GM21529 (cell line): Measurements from ENCODE around the gene TBC1D1.
A peak's percentile ranks its signal among the peaks of the same experiment; 100 is the strongest.

Source experiments
- ATAC-seq: cut with Tn5 transposase; IDR thresholded peaks from one replicate; pipeline ENCODE4 v1.9.1; 2021; ENCODE audit not compliant: unreplicated experiment

Gene TBC1D1

DNA sequence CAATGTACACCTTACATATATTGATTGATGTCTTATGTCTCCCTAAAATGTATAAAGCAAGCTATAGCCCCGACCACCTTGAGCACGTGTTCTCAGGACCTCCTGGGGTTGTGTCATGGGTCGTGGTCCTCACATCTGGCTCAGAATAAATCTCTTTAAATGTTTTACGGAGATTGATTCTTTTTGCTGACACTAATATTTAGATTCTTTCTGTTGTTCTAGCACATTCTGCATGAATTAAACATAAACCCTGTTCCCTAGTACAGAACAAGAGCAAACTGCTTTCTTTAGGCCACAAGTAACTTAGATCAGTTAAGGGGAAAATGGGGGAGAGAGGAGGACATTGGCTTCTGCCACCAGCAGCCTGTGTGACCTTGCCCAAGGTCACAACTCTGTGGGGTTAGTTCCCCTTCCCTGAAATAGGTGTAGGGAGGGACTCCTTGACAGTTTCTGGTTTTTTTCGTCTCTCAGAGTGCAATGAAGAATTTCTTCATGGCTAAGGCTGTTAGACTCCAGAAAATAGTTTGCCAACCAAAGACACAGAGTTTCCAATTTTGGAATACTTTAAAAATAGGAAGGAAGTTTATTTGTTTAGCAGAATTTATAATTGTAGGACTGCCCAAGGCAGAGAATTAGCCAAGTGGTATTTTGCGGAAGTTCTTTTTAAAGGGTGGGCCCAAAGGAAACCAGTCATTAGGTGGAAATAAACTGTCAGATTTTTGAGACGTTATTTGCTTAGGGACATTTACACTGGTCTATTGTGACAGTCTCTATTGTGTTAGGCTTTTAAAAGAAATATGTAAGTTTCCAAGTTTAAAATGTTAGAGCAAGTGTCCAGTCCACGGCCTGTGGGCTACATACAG, 98.7 kb downstream of the TBC1D1 start:
- ATAC-seq, result no peak

DNA sequence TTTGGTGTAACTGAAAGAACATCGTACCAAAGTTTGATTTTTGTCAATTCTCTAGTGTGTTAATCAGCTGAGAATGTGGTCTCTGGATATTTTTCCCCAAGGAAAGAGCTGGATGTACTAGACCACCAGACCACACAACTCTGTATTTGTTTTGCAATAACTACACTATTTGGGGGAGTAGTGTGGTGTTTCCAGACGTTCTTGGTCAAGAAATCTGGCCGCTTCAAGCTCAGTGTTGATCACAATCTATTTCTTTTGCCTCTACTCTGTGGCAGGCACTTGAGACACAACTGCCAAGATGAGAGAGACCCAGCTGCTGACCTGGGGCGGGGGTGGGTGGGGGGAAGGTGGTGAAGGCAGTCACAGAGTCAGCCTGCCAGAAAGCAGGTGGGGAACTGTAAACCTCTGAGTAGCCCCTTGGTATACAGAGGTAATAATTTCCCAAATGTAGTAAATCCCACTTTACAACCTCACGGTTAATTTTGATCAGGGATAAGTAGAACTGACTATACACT, 99.9 kb downstream of the TBC1D1 start:
- ATAC-seq, result no peak

DNA sequence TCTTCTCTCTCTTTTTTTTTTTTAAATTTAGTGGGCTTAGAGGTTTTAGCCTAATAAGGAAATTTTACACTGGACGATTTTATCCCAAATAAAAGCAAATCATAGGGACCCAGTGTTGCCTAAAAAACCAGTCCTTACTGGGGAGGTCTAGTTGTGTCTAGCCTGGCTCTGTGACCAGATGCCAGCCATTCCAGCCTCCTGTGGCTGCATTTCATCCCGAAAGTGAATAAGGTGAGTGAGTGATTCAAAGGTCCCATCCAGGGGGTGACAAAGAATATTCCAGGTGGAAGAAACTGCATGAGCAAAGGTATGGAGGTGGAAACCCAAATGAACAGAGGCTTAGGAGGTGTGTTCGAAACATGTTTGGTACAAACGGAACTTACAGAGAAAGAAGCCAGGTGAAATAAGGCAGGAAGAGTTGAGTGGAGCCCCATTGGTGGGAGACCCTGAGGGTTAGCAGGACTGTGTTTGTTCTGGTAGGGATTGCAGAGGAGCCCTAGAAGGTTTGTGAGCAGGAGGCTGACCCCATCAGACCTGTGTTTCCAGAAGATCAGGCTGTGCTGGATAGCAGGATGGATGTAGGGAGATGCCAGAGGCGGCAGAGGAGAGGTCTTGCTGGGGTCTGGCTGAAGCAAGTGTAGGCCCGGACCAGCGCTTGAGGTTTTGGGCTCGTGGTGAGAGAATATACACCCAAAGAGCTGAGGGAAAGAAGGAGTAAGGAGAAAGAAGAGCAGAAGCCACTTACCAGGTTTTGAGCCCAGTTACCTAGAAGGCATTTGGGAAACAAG, 100.9 kb downstream of the TBC1D1 start:
- ATAC-seq, result no peak

GRCh38 chr4:37993806-37994205, 102.9 kb downstream of the TBC1D1 start:
- ATAC-seq, result no peak

GRCh38 chr4:37994569-37994968, 103.7 kb downstream of the TBC1D1 start:
- ATAC-seq, result peak; percentile 78

GRCh38 chr4:37995299-37995821, 104.5 kb downstream of the TBC1D1 start:
- no peak for ATAC-seq

DNA sequence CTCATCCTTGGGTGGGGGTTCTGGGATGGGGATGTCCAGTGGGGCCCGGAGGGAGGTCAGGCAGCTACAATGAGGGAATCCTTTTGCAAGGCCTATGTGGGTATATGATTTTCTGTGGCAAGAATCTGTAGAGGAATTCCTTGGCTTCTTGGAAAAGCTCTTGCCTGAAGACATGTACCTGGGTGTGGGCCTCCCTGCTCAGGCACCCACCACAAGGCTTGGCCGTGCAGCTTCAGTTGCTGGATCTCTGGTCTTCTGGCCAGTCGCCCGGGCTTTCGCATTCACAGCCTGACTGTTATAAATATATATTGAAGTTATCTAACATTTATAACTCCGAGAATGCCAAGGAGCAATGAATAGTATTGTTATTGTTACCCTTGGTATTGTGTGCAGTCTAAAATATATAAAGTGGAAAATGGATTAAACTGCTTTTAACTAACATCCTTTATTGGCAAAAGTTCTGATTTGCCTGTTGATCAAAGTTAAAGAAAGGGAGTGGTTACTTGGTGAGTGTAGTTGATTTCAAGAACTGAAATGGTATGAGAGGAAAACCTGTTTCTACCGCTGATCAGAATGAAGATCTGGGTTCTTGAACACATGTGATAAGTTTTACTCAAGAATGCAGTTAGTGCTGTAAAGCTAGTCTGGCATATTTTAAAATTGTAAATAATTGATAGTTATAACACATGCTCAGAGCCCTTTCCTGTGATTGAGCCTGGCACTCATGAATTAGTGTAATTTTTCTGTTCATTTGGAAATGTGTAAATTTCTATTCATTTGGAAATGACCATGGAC, 105.3 kb downstream of the TBC1D1 start:
- no peak for ATAC-seq

DNA sequence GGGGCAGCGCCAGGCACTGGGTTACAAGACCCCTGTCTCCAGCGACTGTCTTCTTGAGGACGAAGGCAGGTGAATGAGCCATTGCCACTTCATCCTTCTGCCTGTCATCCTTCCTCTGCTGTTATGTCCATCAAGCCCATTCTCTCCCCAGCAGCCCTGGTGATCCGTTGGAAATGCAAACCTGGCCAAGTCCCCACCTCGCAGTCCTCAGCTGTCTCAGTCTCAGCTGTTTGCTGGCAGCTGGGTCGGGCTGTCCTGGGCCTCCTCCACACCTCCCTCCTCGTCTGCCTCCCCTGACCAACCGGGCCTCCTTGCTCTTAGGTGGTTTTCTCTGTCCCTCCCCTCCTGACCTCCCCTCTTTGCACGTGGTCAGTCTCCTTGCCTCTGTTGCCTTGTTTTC, 107.3 kb downstream of the TBC1D1 start:
- ATAC-seq, result no peak

- no peak for ATAC-seq
These were observed 108.3 kb downstream of the TBC1D1 start for GRCh38 chr4:37999000-37999716.

DNA sequence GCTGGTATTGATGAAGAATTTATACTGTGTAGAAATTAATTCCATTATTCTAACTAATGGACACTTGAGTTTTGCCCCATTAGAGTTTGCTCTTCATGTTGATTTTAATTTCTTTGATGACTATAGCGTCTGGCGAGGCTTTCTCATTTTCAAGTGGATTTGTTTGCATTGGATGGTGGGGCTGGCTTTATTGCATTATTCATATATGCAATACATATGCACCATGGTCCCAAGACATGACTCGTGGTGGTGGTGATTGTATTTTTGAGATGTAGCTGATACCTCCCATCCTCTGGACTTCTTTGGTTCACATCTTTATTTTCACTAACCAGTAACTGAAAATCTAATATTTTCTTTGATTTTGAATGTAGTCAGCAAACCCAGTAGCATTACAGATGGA, 109.1 kb downstream of the TBC1D1 start:
- no peak for ATAC-seq

DNA sequence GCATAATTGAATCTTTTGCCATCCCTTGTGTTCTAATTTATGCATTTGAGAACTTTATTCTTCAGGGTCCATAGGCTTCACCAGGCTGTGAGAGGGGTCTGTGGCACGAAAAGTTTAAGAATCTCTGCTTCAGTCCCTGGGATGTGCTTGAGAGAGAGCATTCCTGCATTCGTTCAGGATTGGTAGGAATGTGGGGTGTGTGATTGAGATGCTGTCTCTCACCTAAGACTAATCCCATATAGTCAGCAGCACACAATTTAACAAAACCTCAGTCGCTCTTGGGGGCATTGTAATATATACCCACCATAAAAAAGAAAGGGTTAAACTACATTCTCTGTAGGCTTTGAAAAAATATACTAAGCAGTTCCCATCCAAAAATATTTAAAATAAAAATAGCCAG, 111.0 kb downstream of the TBC1D1 start:
- no peak for ATAC-seq

- ATAC-seq, result no peak
These were observed 111.7 kb downstream of the TBC1D1 start for GRCh38 chr4:38002451-38003071.

GRCh38 chr4:38003102-38003501, 112.2 kb downstream of the TBC1D1 start:
- no peak for ATAC-seq

DNA sequence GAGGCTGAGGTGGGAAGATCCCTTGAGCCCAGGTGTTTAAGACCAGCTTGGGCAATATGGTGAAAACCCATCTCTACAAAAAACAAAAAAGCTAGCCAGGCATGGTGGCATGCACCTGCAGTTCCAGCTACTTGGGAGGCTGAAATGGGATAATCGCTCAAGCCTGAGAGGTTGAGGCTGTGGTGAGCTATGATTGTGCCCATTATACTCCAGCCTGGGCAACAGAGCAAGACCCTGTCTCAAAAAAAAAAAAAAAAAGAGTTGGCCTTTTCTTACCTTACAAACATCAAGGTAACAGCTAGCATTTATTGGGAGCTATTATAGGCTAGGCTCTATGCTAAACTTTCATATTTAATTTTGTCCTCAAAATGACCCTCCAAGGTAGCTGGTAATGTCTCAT, 112.7 kb downstream of the TBC1D1 start:
- no peak for ATAC-seq

- no peak for ATAC-seq
These were observed 113.2 kb downstream of the TBC1D1 start for GRCh38 chr4:38004062-38004461.

DNA sequence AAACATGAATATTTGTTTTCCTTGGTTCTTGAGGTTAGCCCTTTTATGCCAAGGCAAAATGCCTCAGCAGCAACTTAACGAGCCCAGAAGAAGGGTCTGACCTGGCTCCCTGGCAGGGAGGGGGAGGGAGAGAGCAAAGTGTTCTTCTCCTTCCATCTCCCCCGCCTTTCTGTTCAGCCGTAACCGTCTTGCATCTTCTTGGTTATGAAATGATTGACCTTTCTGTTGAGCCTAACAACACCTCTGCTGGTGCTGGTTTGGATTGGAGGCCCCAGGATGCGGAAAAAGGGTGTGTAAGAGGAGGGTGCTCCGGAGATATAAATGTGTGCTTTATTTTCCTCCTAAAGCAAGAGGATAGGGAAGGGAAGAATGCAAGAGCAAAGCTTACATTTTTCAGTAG, 114.0 kb downstream of the TBC1D1 start:
- ATAC-seq, result no peak

GRCh38 chr4:38005637-38006036, 114.8 kb downstream of the TBC1D1 start:
- ATAC-seq, result no peak

DNA sequence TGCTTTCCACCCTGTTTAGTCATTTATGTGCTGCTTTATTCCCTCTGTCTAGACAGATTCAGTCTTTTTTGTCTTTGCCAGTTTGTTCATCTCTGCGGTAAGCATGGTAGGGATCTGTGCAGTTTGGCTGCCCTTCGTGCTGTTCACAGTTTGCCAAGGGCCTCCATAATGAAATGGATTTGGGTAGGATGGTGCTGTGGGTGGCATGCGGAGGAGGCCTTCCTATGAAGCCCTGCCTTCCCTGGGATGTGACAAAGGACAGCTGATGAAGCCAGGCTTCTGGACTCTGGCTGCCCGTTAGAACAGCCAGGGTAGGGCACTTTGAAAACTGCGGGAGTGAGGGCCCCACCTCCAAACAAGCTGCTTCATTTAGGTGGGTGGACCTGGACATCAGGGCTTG, 116.8 kb downstream of the TBC1D1 start:
- no peak for ATAC-seq

GRCh38 chr4:38008571-38009021, 117.7 kb downstream of the TBC1D1 start:
- ATAC-seq, result no peak

DNA sequence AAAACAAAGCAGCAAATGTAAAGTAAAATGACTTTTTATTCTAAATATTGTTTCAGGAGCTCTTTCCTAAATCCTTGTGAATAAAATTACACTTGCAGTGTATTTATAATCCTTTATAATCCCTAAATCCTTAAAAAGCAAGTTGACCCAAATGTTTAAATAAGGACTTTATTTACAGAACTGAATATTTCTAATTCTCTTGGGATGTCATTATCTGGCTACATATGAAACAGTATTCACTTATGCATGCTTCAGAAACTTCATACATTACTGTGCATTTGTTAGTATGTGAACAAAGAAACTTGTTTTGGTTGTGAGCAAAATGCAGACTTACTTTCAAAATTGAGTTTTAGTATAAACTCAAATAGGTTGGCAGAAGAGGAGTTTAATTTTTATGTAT, 118.5 kb downstream of the TBC1D1 start:
- no peak for ATAC-seq
